ENCODE results near the gene CERS3. TPM values are rescaled to one million over a fixed set of nuclear protein-coding genes. Genes with fewer than 3 reads are reported as not detected.

The CERS3 gene
- total and polyA plus RNA-seq, 9 donors = 0.02 to 0.48 (median 0.15) TPM; not detected in 4

GRCh38 chr15:100484443-100484842, 44.3 kb downstream of the CERS3 start:
- no peak overlapping the region for H3K27ac ChIP-seq
- H3K9me3 ChIP-seq = no peaks in the 10 kb centered on the region
- TF ChIP-seq POLR2A (IDR thresholded peaks at IDR 0.05) = no peak
- no peak for TF ChIP-seq EP300 (IDR thresholded peaks at IDR 0.05)
- no peak for TF ChIP-seq CTCF (IDR thresholded peaks at IDR 0.05)
- no peaks in the 10 kb centered on the region for H3K36me3 ChIP-seq
- intact Hi-C loops (cut with DNase I) = no loop called here
- WGBS, 3 donors = 57 to 61% (median 60%) methylated on average over 9 of the region's 9 CpGs
- no peaks in the 10 kb centered on the region for H3K27me3 ChIP-seq
- DNase-seq = no peak
- no peaks in the 10 kb centered on the region for H3K4me1 ChIP-seq (ENCODE audit: insufficient read depth)
- H3K4me3 ChIP-seq = no peak overlapping the region

- no peak for TF ChIP-seq EP300 (IDR thresholded peaks at IDR 0.05)
- TF ChIP-seq CTCF (IDR thresholded peaks at IDR 0.05) = no peak
- no peak for TF ChIP-seq POLR2A (IDR thresholded peaks at IDR 0.05)
- Histone ChIP-seq H3K4me3 (no peak overlapping the region), H3K27me3 (no peaks in the 10 kb centered on the region), H3K36me3 (no peaks in the 10 kb centered on the region), H3K27ac (no peak overlapping the region), H3K9me3 (no peaks in the 10 kb centered on the region), H3K4me1 (ENCODE audit: insufficient read depth) (no peaks in the 10 kb centered on the region)
- no peak for DNase-seq
- intact Hi-C loops (cut with DNase I) = no loop called here
- 90 to 96% (median 91%) methylated on average over 2 of the region's 2 CpGs for WGBS, 3 donors
Measured at GRCh38 chr15:100483370-100483769, 45.4 kb downstream of the CERS3 start.

- Histone ChIP-seq H3K4me3 (no peak overlapping the region), H3K27me3 (no peaks in the 10 kb centered on the region), H3K9me3 (no peaks in the 10 kb centered on the region), H3K27ac (no peak overlapping the region), H3K4me1 (ENCODE audit: insufficient read depth) (no peaks in the 10 kb centered on the region), H3K36me3 (no peaks in the 10 kb centered on the region)
- WGBS, 3 donors = 88 to 93% (median 90%) methylated on average over 4 of the region's 4 CpGs
- no peak for DNase-seq
- intact Hi-C loops (cut with DNase I) = no loop called here
- no peak for TF ChIP-seq EP300 (IDR thresholded peaks at IDR 0.05)
- no peak for TF ChIP-seq POLR2A (IDR thresholded peaks at IDR 0.05)
- no peak for TF ChIP-seq CTCF (IDR thresholded peaks at IDR 0.05)
Measured at GRCh38 chr15:100476805-100477204, 51.9 kb downstream of the CERS3 start.

GRCh38 chr15:100472736-100473135, 56.0 kb downstream of the CERS3 start:
- Histone ChIP-seq H3K9me3 (no peaks in the 10 kb centered on the region), H3K4me1 (ENCODE audit: insufficient read depth) (no peaks in the 10 kb centered on the region), H3K36me3 (no peaks in the 10 kb centered on the region), H3K27me3 (no peaks in the 10 kb centered on the region), H3K27ac (no peak overlapping the region), H3K4me3 (no peak overlapping the region)
- TF ChIP-seq CTCF (IDR thresholded peaks at IDR 0.05) (no peak), POLR2A (IDR thresholded peaks at IDR 0.05) (no peak)
- intact Hi-C loops (cut with DNase I) = no loop called here
- no peak for DNase-seq
- 77 to 89% (median 83%) methylated on average over 5 of the region's 5 CpGs for WGBS, 3 donors

- H3K4me1 ChIP-seq (ENCODE audit: insufficient read depth) = no peaks in the 10 kb centered on the region
- H3K9me3 ChIP-seq = no peaks in the 10 kb centered on the region
- intact Hi-C loops (cut with DNase I) = no loop called here
- H3K27me3 ChIP-seq = no peaks in the 10 kb centered on the region
- TF ChIP-seq EP300 (IDR thresholded peaks at IDR 0.05) (no peak), POLR2A (IDR thresholded peaks at IDR 0.05) (no peak), CTCF (IDR thresholded peaks at IDR 0.05) (no peak)
- no peak overlapping the region for H3K4me3 ChIP-seq
- no peaks in the 10 kb centered on the region for H3K36me3 ChIP-seq
- H3K27ac ChIP-seq = no peak overlapping the region
- 29 to 38% (median 36%) methylated on average over 3 of the region's 3 CpGs for WGBS, 3 donors
- DNase-seq = no peak
Measured at GRCh38 chr15:100471933-100472332, 56.8 kb downstream of the CERS3 start.
